HepG2 (cell line): ENCODE data around the gene SLC13A5. TPM values are rescaled to one million over a fixed set of nuclear protein-coding genes. Genes with fewer than 3 reads are reported as not detected.

Experiments
- BCL6 ChIP-seq: IDR thresholded peaks from 2 replicates; pipeline ENCODE4 v1.6.1; 2016; ENCODE audit warnings: missing genetic modification reagents, missing compliant biosample characterization
- ETV5 ChIP-seq: IDR thresholded peaks from 2 replicates; pipeline ENCODE4 v1.6.1; 2018; ENCODE audit warnings: missing biosample characterization, missing genetic modification reagents, inconsistent platforms, borderline replicate concordance
- HNRNPH1 ChIP-seq: fragments of 200-400 bp; formaldehyde crosslinking; optimal IDR thresholded peaks from 2 replicates; pipeline ENCODE3; 2017; ENCODE audit warnings: mild to moderate bottlenecking, low read depth, low read length
- IRX3 ChIP-seq: sonication (generic); formaldehyde crosslinking; IDR thresholded peaks from 2 replicates; pipeline ENCODE4 v1.8.1; 2023; ENCODE audit warnings: mild to moderate bottlenecking, low read depth, missing genetic modification reagents, borderline replicate concordance
- KLF6 ChIP-seq: IDR thresholded peaks from 2 replicates; pipeline ENCODE4 v1.8.0; 2016; ENCODE audit warnings: missing biosample characterization, missing genetic modification reagents
- LCORL ChIP-seq, 2 experiments: fragments of 450-650 bp in 1 of 2; sonication (generic) in 1 of 2; formaldehyde crosslinking in 1 of 2; IDR thresholded peaks; 2 replicates each; pipeline versions ENCODE4 v1.5.0 to v1.6.1; 2017 to 2020; ENCODE audit warnings: antibody characterized with exemption in 1 of 2, missing genetic modification reagents in 1 of 2
- MBD4 ChIP-seq: IDR thresholded peaks from 2 replicates; pipeline ENCODE4 v1.6.1; 2012; ENCODE audit warnings: low read length, inconsistent platforms, borderline replicate concordance
- RBFOX2 ChIP-seq: fragments of 200-400 bp; formaldehyde crosslinking; IDR thresholded peaks from 2 replicates; pipeline ENCODE4 v1.6.1; 2017; ENCODE audit warnings: low read depth, mild to moderate bottlenecking, low read length
- SP5 ChIP-seq: IDR thresholded peaks from 2 replicates; pipeline ENCODE4 v1.6.1; 2016; ENCODE audit warnings: low read depth, borderline replicate concordance
- TBX2 ChIP-seq: sonication (generic); formaldehyde crosslinking; IDR thresholded peaks from 2 replicates; pipeline ENCODE4 v1.5.0; 2020; ENCODE audit warnings: missing genetic modification reagents, mild to moderate bottlenecking, borderline replicate concordance
- U2AF1 ChIP-seq: fragments of 200-400 bp; formaldehyde crosslinking; optimal IDR thresholded peaks from 2 replicates; pipeline ENCODE3; 2017; ENCODE audit warnings: mild to moderate bottlenecking, low read depth, low read length
- WIZ ChIP-seq: sonication (generic); formaldehyde crosslinking; IDR thresholded peaks from 2 replicates; pipeline ENCODE4 v1.5.1; 2020; ENCODE audit warnings: mild to moderate bottlenecking, missing genetic modification reagents
- YY1 ChIP-seq: IDR thresholded peaks from 2 replicates; pipeline ENCODE4 v1.6.1; 2011; ENCODE audit warnings: low read length, low read depth, moderate library complexity, mild to moderate bottlenecking; ENCODE audit not compliant: insufficient read depth, insufficient replicate concordance
- ZBTB38 ChIP-seq: sonication (generic); formaldehyde crosslinking; IDR thresholded peaks from 2 replicates; pipeline ENCODE4 v1.5.1; 2020; ENCODE audit warnings: mild to moderate bottlenecking, missing genetic modification reagents
- ZFP90 ChIP-seq: sonication (generic); formaldehyde crosslinking; IDR thresholded peaks from 2 replicates; pipeline ENCODE4 v1.8.0; 2022; ENCODE audit warnings: missing genetic modification reagents, mild to moderate bottlenecking, inconsistent platforms, borderline replicate concordance
- ZNF160 ChIP-seq: sonication (generic); formaldehyde crosslinking; IDR thresholded peaks from 2 replicates; pipeline ENCODE4 v1.8.0; 2022; ENCODE audit warnings: mild to moderate bottlenecking, inconsistent platforms, missing genetic modification reagents
- ZNF17 ChIP-seq: sonication (generic); formaldehyde crosslinking; IDR thresholded peaks from 2 replicates; pipeline ENCODE4 v1.5.0; 2020; ENCODE audit warnings: mild to moderate bottlenecking, missing genetic modification reagents
- ZNF180 ChIP-seq: sonication (generic); formaldehyde crosslinking; IDR thresholded peaks from 2 replicates; pipeline ENCODE4 v1.4.0; 2020; ENCODE audit warnings: low read depth, missing genetic modification reagents, borderline replicate concordance
- polyA plus RNA-seq, 8 experiments: library from polyadenylated mRNA; depleted of rRNA in 3 of 8; stranded (reverse) in 7 of 8; unstranded in 1 of 8; fragments of >200 nt; fragmentation: Illumina TruSeq in 4 of 8; extraction: Trizol in 4 of 8; gene quantifications; 2 replicates each; pipeline versions ENCODE4 v1.2.1 to v1.2.3, GENCODE V29; 2011 to 2016; ENCODE audit warnings: low read depth in 4 of 8, missing spikeins in 1 of 8, mixed read lengths in 1 of 8; ENCODE audit not compliant: insufficient read depth in 1 of 8
- total RNA-seq, 5 experiments: library from RNA; depleted of rRNA; stranded (reverse); fragments of >200 nt; fragmentation: Illumina TruSeq; extraction: Trizol; gene quantifications; 2 replicates each; pipeline ENCODE4 v1.2.3, GENCODE V29; 2016; ENCODE audit warnings: low read depth in 1 of 5
- TF ChIP-seq, protein P1 (sequence below): sonication (generic); formaldehyde crosslinking; conservative IDR thresholded peaks from 2 replicates; pipeline ENCODE4 v1.8.0; 2022; ENCODE audit warnings: missing genetic modification reagents
- TF ChIP-seq, protein P2 (sequence below): sonication (generic); formaldehyde crosslinking; IDR thresholded peaks from 2 replicates; pipeline ENCODE4 v1.4.0; 2020; ENCODE audit warnings: missing genetic modification reagents
- TF ChIP-seq, protein P3 (sequence below): sonication (generic); formaldehyde crosslinking; IDR thresholded peaks from 2 replicates; pipeline ENCODE4 v1.4.0; 2020; ENCODE audit warnings: missing genetic modification reagents, borderline replicate concordance
- TF ChIP-seq, protein P4 (sequence below): sonication (generic); formaldehyde crosslinking; IDR thresholded peaks from 2 replicates; pipeline ENCODE4 v1.8.0; 2022; ENCODE audit warnings: mild to moderate bottlenecking, missing genetic modification reagents

The SLC13A5 gene
- total and polyA plus RNA-seq, 2 of the 13 experiments (the other 11 are each of a cell fraction or from before 2014, with no cell fraction given) = 42.8 to 310 TPM

DNA sequence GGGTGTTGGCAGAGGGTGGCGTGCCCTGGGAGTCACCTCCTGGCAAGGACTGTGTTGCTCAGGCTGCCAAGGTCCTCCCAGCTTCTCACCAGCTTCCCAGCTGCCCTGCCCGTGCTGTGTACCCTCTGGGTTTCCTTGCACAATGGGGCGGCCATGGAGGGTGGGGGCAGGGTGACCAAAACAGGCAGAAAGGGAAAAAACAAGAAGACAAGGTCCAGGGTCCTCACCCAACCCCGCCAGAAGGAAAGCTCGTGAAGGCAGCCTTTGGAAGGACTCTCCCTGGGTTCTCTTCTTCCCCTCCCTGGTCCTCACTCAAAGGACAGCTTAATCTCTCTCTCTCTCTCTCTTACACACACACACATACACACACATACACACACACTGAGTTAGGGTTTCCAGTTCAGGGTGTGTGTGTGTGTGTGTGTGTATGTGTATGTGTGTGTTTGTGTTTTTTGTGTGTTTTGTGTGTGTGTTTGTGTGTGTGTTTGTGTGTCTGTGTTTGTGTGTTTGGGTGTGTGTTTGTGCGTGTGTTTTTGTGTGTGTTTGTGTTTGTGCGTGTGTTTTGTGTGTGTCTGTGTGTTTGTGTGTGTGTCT, 2.0 kb downstream of the SLC13A5 start (continued):
- TF ChIP-seq MBD4 = peak; percentile 48; the same call in 1 of the 2 replicates
- TF ChIP-seq IRX3 (CRISPR knock-in tag) = no peak
- no peak for TF ChIP-seq KLF6 (CRISPR knock-in tag)
- no peak; the same call in 1 of the 2 replicates for TF ChIP-seq ZNF160 (CRISPR knock-in tag)
- no peak for TF ChIP-seq ZNF180
- TF ChIP-seq, protein P1, sequence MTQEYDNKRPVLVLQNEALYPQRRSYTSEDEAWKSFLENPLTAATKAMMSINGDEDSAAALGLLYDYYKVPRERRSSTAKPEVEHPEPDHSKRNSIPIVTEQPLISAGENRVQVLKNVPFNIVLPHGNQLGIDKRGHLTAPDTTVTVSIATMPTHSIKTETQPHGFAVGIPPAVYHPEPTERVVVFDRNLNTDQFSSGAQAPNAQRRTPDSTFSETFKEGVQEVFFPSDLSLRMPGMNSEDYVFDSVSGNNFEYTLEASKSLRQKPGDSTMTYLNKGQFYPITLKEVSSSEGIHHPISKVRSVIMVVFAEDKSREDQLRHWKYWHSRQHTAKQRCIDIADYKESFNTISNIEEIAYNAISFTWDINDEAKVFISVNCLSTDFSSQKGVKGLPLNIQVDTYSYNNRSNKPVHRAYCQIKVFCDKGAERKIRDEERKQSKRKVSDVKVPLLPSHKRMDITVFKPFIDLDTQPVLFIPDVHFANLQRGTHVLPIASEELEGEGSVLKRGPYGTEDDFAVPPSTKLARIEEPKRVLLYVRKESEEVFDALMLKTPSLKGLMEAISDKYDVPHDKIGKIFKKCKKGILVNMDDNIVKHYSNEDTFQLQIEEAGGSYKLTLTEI (CRISPR knock-in tag) = no peak
- 0 out of 2 replicates have a peak, but pooled peaks have one; percentile 5 for TF ChIP-seq ZBTB38 (CRISPR knock-in tag)
- TF ChIP-seq, protein P2, sequence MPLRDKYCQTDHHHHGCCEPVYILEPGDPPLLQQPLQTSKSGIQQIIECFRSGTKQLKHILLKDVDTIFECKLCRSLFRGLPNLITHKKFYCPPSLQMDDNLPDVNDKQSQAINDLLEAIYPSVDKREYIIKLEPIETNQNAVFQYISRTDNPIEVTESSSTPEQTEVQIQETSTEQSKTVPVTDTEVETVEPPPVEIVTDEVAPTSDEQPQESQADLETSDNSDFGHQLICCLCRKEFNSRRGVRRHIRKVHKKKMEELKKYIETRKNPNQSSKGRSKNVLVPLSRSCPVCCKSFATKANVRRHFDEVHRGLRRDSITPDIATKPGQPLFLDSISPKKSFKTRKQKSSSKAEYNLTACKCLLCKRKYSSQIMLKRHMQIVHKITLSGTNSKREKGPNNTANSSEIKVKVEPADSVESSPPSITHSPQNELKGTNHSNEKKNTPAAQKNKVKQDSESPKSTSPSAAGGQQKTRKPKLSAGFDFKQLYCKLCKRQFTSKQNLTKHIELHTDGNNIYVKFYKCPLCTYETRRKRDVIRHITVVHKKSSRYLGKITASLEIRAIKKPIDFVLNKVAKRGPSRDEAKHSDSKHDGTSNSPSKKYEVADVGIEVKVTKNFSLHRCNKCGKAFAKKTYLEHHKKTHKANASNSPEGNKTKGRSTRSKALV = peak; percentile 24; the same call in 1 of the 2 replicates
- TF ChIP-seq, protein P3, sequence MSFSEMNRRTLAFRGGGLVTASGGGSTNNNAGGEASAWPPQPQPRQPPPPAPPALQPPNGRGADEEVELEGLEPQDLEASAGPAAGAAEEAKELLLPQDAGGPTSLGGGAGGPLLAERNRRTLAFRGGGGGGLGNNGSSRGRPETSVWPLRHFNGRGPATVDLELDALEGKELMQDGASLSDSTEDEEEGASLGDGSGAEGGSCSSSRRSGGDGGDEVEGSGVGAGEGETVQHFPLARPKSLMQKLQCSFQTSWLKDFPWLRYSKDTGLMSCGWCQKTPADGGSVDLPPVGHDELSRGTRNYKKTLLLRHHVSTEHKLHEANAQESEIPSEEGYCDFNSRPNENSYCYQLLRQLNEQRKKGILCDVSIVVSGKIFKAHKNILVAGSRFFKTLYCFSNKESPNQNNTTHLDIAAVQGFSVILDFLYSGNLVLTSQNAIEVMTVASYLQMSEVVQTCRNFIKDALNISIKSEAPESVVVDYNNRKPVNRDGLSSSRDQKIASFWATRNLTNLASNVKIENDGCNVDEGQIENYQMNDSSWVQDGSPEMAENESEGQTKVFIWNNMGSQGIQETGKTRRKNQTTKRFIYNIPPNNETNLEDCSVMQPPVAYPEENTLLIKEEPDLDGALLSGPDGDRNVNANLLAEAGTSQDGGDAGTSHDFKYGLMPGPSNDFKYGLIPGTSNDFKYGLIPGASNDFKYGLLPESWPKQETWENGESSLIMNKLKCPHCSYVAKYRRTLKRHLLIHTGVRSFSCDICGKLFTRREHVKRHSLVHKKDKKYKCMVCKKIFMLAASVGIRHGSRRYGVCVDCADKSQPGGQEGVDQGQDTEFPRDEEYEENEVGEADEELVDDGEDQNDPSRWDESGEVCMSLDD (CRISPR knock-in tag) = no peak
- TF ChIP-seq, protein P4, sequence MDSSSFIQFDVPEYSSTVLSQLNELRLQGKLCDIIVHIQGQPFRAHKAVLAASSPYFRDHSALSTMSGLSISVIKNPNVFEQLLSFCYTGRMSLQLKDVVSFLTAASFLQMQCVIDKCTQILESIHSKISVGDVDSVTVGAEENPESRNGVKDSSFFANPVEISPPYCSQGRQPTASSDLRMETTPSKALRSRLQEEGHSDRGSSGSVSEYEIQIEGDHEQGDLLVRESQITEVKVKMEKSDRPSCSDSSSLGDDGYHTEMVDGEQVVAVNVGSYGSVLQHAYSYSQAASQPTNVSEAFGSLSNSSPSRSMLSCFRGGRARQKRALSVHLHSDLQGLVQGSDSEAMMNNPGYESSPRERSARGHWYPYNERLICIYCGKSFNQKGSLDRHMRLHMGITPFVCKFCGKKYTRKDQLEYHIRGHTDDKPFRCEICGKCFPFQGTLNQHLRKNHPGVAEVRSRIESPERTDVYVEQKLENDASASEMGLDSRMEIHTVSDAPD = no peak
- peak; percentile 51; the same call in 1 of the 2 replicates for TF ChIP-seq BCL6 (CRISPR knock-in tag)
- TF ChIP-seq WIZ (CRISPR knock-in tag) = no peak
- no peak for TF ChIP-seq ZFP90 (CRISPR knock-in tag)
- TF ChIP-seq HNRNPH1 = no peak
- peak; percentile 71 for TF ChIP-seq YY1
- TF ChIP-seq RBFOX2 = peak; percentile 46; the same call in 1 of the 2 replicates
- TF ChIP-seq TBX2 = 0 out of 2 replicates have a peak, but pooled peaks have one; percentile 18
- peak; percentile 36; the same call in 1 of the 2 replicates for TF ChIP-seq SP5
- peak; percentile 31; the same call in 1 of the 2 replicates for TF ChIP-seq ETV5
- TF ChIP-seq U2AF1 = no peak
- no peak for TF ChIP-seq ZNF17 (CRISPR knock-in tag)
- 0 out of 2 replicates have a peak, but pooled peaks have one; percentile 9 for TF ChIP-seq LCORL (IDR thresholded peaks at IDR 0.05)
- TF ChIP-seq LCORL (CRISPR knock-in tag; IDR thresholded peaks at IDR 0.05) = peak; percentile 46; the same call in 1 of the 2 replicates
